Mesodermal cell (in vitro differentiated cells): ENCODE measurements around the gene PRKCG.

ENCODE experiments used
- H3K27ac ChIP-seq: 2 replicates; pipeline ENCODE4 v1.7.0; 2013; ENCODE audit warnings: mild to moderate bottlenecking, low read depth, low read length, moderate library complexity; ENCODE audit not compliant: severe bottlenecking
- H3K36me3 ChIP-seq: 2 replicates; pipeline ENCODE4 v1.7.1; 2013; ENCODE audit warnings: mild to moderate bottlenecking, low read length, moderate library complexity; ENCODE audit not compliant: control insufficient read depth, insufficient read depth
- H3K4me1 ChIP-seq: one replicate; pipeline ENCODE4 v1.7.1; 2013; ENCODE audit warnings: mild to moderate bottlenecking, low read length; ENCODE audit not compliant: insufficient read depth, control insufficient read depth, poor library complexity, severe bottlenecking
- H3K4me3 ChIP-seq: 2 replicates; pipeline ENCODE4 v1.7.0; 2013; ENCODE audit warnings: low read length, control low read depth, mild to moderate bottlenecking; ENCODE audit not compliant: insufficient read depth, poor library complexity, severe bottlenecking; ENCODE audit errors: extremely low read depth
- H3K9me3 ChIP-seq: 2 replicates; pipeline ENCODE4 v1.7.1; 2013; ENCODE audit warnings: mild to moderate bottlenecking, low read length, moderate library complexity; ENCODE audit not compliant: control insufficient read depth
- WGBS, 2 experiments: methylation state at CpG; one replicate each; pipeline ENCODE4 v1.1.5; 2013; ENCODE audit warnings: missing lambda C conversion rate in 2 of 2; ENCODE audit not compliant: insufficient coverage in 2 of 2; 5-methylcytosine and 5-hydroxymethylcytosine counted together

Gene PRKCG

GRCh38 chr19:53900191-53900860 is 18.3 kb downstream of the PRKCG start:
- Histone ChIP-seq H3K4me3 (no peak overlapping the region), H3K4me1 (peaks cover 3% of the 10 kb centered on the region), H3K9me3 (no peaks in the 10 kb centered on the region), H3K36me3 (no peaks in the 10 kb centered on the region), H3K27ac (no peak overlapping the region)
- 93% methylated on average over 23 to 27 of the region's 27 CpGs for WGBS, 2 experiments

- H3K27ac ChIP-seq: peak overlapping the region; percentile 26
Measured at GRCh38 chr19:53903055-53903680, 21.2 kb downstream of the PRKCG start.

GRCh38 chr19:53904909-53905308 is 22.9 kb downstream of the PRKCG start:
- 36 to 46% methylated on average over 2 to 3 of the region's 3 CpGs for WGBS, 2 experiments
- Histone ChIP-seq H3K27ac (no peak overlapping the region), H3K9me3 (no peaks in the 10 kb centered on the region), H3K36me3 (no peaks in the 10 kb centered on the region), H3K4me1 (no peaks in the 10 kb centered on the region), H3K4me3 (no peak overlapping the region)

More at GRCh38 chr19:53903055-53903680, 21.2 kb downstream of the PRKCG start:
- no peaks in the 10 kb centered on the region for H3K9me3 ChIP-seq
- WGBS, 2 experiments: 28 to 50% methylated on average over 1 to 3 of the region's 4 CpGs
- peaks cover 3% of the 10 kb centered on the region for H3K4me1 ChIP-seq
- H3K4me3 ChIP-seq: no peak overlapping the region
- H3K36me3 ChIP-seq: no peaks in the 10 kb centered on the region

- H3K9me3 ChIP-seq: no peaks in the 10 kb centered on the region
- no peak overlapping the region for H3K27ac ChIP-seq
- H3K4me1 ChIP-seq: no peaks in the 10 kb centered on the region
- no peak overlapping the region for H3K4me3 ChIP-seq
- no CpG with 5 or more reads among the region's 1 CpG for WGBS, 2 experiments
- no peaks in the 10 kb centered on the region for H3K36me3 ChIP-seq
Measured at GRCh38 chr19:53905787-53906186, 23.8 kb downstream of the PRKCG start.

- H3K4me1 ChIP-seq: no peaks in the 10 kb centered on the region
- H3K4me3 ChIP-seq: peak overlapping the region; percentile 6
- no peaks in the 10 kb centered on the region for H3K9me3 ChIP-seq
- WGBS, 2 experiments: 12 to 13% methylated on average over 29 to 45 of the region's 48 CpGs
- no peaks in the 10 kb centered on the region for H3K36me3 ChIP-seq
- no peak overlapping the region for H3K27ac ChIP-seq
Measured at GRCh38 chr19:53906211-53907192, 24.5 kb downstream of the PRKCG start.

GRCh38 chr19:53907193-53907581 is 25.2 kb downstream of the PRKCG start:
- Histone ChIP-seq H3K9me3 (no peaks in the 10 kb centered on the region), H3K4me3 (no peak overlapping the region), H3K27ac (no peak overlapping the region), H3K4me1 (no peaks in the 10 kb centered on the region), H3K36me3 (no peaks in the 10 kb centered on the region)
- WGBS, 2 experiments: 25 to 54% methylated on average over 2 to 7 of the region's 14 CpGs

GRCh38 chr19:53907690-53908089 is 25.7 kb downstream of the PRKCG start:
- peaks cover 2% of the 10 kb centered on the region for H3K36me3 ChIP-seq
- H3K9me3 ChIP-seq: no peaks in the 10 kb centered on the region
- peak overlapping the region; percentile 68 for H3K4me3 ChIP-seq
- H3K27ac ChIP-seq: no peak overlapping the region
- WGBS, 2 experiments: 36 to 38% methylated on average over 17 of the region's 17 CpGs
- no peaks in the 10 kb centered on the region for H3K4me1 ChIP-seq

GRCh38 chr19:53908106-53908934 is 26.3 kb downstream of the PRKCG start:
- peaks cover 8% of the 10 kb centered on the region for H3K36me3 ChIP-seq
- H3K27ac ChIP-seq: peak overlapping the region; percentile 41
- H3K4me1 ChIP-seq: no peaks in the 10 kb centered on the region
- no peaks in the 10 kb centered on the region for H3K9me3 ChIP-seq
- H3K4me3 ChIP-seq: peak overlapping the region; percentile 68
- 0 to 2% methylated on average over 18 to 38 of the region's 51 CpGs for WGBS, 2 experiments

GRCh38 chr19:53908935-53909415 is 27.0 kb downstream of the PRKCG start, which contains the start of gene CACNG7:
CACNG7 (plus strand) TSS chr19:53909278; CDS start chr19:53912832, 3,554 bp downstream.
- Histone ChIP-seq H3K4me3 (peak within 1 kb of the TSS; percentile 68), H3K36me3 (peaks cover 13% of the 10 kb centered on the region), H3K27ac (peak within 1 kb of the TSS; percentile 41), H3K4me1 (no peaks in the 10 kb centered on the region), H3K9me3 (no peaks in the 10 kb centered on the region)
- WGBS, 2 experiments: 1 to 7% methylated on average over 5 to 6 of the region's 28 CpGs
